HEK293 (cell line): Measurements from ENCODE around the gene PAIP2.
A peak's percentile ranks its signal among the peaks of the same experiment; 100 is the strongest.

Experiments
- CTCF ChIP-seq: fragments of 450-650 bp; formaldehyde crosslinking; IDR thresholded peaks from 2 replicates; pipeline ENCODE4 v1.5.1; 2016; ENCODE audit warnings: missing biosample characterization, missing genetic modification characterization
- KLF7 ChIP-seq: fragments of 450-650 bp; formaldehyde crosslinking; IDR thresholded peaks from 2 replicates; pipeline ENCODE4 v1.5.1; 2016; ENCODE audit warnings: missing biosample characterization, missing genetic modification characterization, borderline replicate concordance
- PRDM10 ChIP-seq: fragments of 450-650 bp; formaldehyde crosslinking; IDR thresholded peaks from 2 replicates; pipeline ENCODE4 v1.5.1; 2016; ENCODE audit warnings: missing biosample characterization, missing genetic modification characterization
- PRDM4 ChIP-seq: fragments of 450-650 bp; formaldehyde crosslinking; IDR thresholded peaks from 2 replicates; pipeline ENCODE4 v1.5.1; 2017; ENCODE audit warnings: missing biosample characterization, missing genetic modification characterization
- REST ChIP-seq: fragments of 450-650 bp; formaldehyde crosslinking; IDR thresholded peaks from 2 replicates; pipeline ENCODE4 v1.5.1; 2016; ENCODE audit warnings: missing biosample characterization, missing genetic modification characterization
- YY1 ChIP-seq: fragments of 450-650 bp; formaldehyde crosslinking; IDR thresholded peaks from 2 replicates; pipeline ENCODE4 v1.5.1; 2018; ENCODE audit warnings: missing biosample characterization, missing genetic modification characterization
- ZBTB26 ChIP-seq: fragments of 450-650 bp; formaldehyde crosslinking; optimal IDR thresholded peaks from 2 replicates; pipeline ENCODE3; 2016; ENCODE audit warnings: missing biosample characterization, mild to moderate bottlenecking, missing genetic modification characterization
- ZNF121 ChIP-seq: fragments of 450-650 bp; formaldehyde crosslinking; IDR thresholded peaks from 2 replicates; pipeline ENCODE4 v1.5.1; 2016; ENCODE audit warnings: missing biosample characterization, missing genetic modification characterization
- ZNF155 ChIP-seq: fragments of 450-650 bp; formaldehyde crosslinking; IDR thresholded peaks from 2 replicates; pipeline ENCODE4 v1.5.1; 2016; ENCODE audit warnings: missing biosample characterization, missing genetic modification characterization
- ZNF24 ChIP-seq: fragments of 450-650 bp; formaldehyde crosslinking; IDR thresholded peaks from 2 replicates; pipeline ENCODE4 v1.5.1; 2016; ENCODE audit warnings: missing biosample characterization, missing genetic modification characterization
- ZNF324 ChIP-seq: fragments of 450-650 bp; formaldehyde crosslinking; IDR thresholded peaks from 2 replicates; pipeline ENCODE4 v1.5.1; 2016; ENCODE audit warnings: missing biosample characterization, missing genetic modification characterization
- ZNF548 ChIP-seq: fragments of 450-650 bp; formaldehyde crosslinking; IDR thresholded peaks from 2 replicates; pipeline ENCODE4 v1.5.1; 2016; ENCODE audit warnings: missing biosample characterization, missing genetic modification characterization
- ZNF585B ChIP-seq: fragments of 450-650 bp; formaldehyde crosslinking; IDR thresholded peaks from 2 replicates; pipeline ENCODE4 v1.5.1; 2016; ENCODE audit warnings: missing biosample characterization, missing genetic modification characterization
- ZNF830 ChIP-seq: fragments of 450-650 bp; IDR thresholded peaks from 2 replicates; pipeline ENCODE4 v1.5.0; 2018; ENCODE audit warnings: missing biosample characterization, missing genetic modification characterization, low read depth, mild to moderate bottlenecking, moderate library complexity

- TF ChIP-seq PRDM4: no peak
- no peak for TF ChIP-seq CTCF (tag by site-specific recombination)
- no peak for TF ChIP-seq ZNF155 (tag by site-specific recombination)
- TF ChIP-seq ZBTB26 (tag by site-specific recombination): no peak
- TF ChIP-seq KLF7: no peak
- TF ChIP-seq YY1 (tag by site-specific recombination): no peak
- no peak for TF ChIP-seq ZNF548
- TF ChIP-seq ZNF324 (tag by site-specific recombination): no peak
- no peak for TF ChIP-seq ZNF585B (tag by site-specific recombination)
- no peak for TF ChIP-seq ZNF830 (tag by site-specific recombination)
- TF ChIP-seq ZNF24: no peak
- no peak for TF ChIP-seq ZNF121 (tag by site-specific recombination)
- TF ChIP-seq REST: 0 out of 2 replicates have a peak, but pooled peaks have one; percentile 6
- TF ChIP-seq PRDM10: no peak
Observed at GRCh38 chr5:139297439-139298133, 44.1 kb upstream of the PAIP2 start.
